Esophagus (tissue), 2 donors: Measurements from ENCODE around the gene ATP9A. TPM values are rescaled to one million over a fixed set of nuclear protein-coding genes. Genes with fewer than 3 reads are reported as not detected.
"Not testable (repeated sequence)": the region's sequence is repeated elsewhere in the genome, so short reads cannot be mapped to it uniquely, and the experiment has no call there.

Experiments used
- H3K27ac ChIP-seq, 2 donors: one replicate each; pipeline ENCODE4 v1.5.1; 2013; ENCODE audit warnings: low read depth in 2 of 2, mild to moderate bottlenecking in 2 of 2, inconsistent platforms in 1 of 2, low read length in 1 of 2, moderate library complexity in 1 of 2
- H3K27me3 ChIP-seq, 2 donors: one replicate each; pipeline ENCODE4 v1.6.1; 2013; ENCODE audit warnings: low read length in 2 of 2, control low read depth in 1 of 2, mild to moderate bottlenecking in 1 of 2; ENCODE audit not compliant: insufficient read depth in 2 of 2, control insufficient read depth in 1 of 2
- H3K36me3 ChIP-seq, 2 donors: one replicate each; pipeline ENCODE4 v1.6.1; 2013; ENCODE audit warnings: low read length in 1 of 2; ENCODE audit not compliant: control insufficient read depth in 2 of 2, insufficient read depth in 2 of 2
- H3K4me1 ChIP-seq, 2 donors: one replicate each; pipeline ENCODE4 v1.6.1; 2013; ENCODE audit warnings: low read length in 1 of 2; ENCODE audit not compliant: control insufficient read depth in 2 of 2, insufficient read depth in 2 of 2
- H3K4me3 ChIP-seq, 2 donors: one replicate each; pipeline ENCODE4 v1.5.1; 2013; ENCODE audit warnings: low read length in 2 of 2, mild to moderate bottlenecking in 2 of 2, low read depth in 1 of 2, moderate library complexity in 1 of 2
- H3K9me3 ChIP-seq, 2 donors: one replicate each; pipeline ENCODE4 v1.6.1; 2013; ENCODE audit warnings: mild to moderate bottlenecking in 2 of 2, low read depth in 1 of 2, low read length in 1 of 2, moderate library complexity in 1 of 2; ENCODE audit not compliant: control insufficient read depth in 2 of 2, insufficient read depth in 1 of 2
- whole genome bisulfite sequencing, 2 donors: extraction: QIAGEN DNeasy Blood & Tissue Kit; methylation state at CpG; one replicate each; pipeline ENCODE4 v1.1.7; 2013; 5-methylcytosine and 5-hydroxymethylcytosine counted together
- polyA plus RNA-seq, 2 donors: library from polyadenylated mRNA; stranded (reverse); fragments of 200-250 nt; gene quantifications; one replicate each; pipeline ENCODE4 v1.2.3, GENCODE V29; 2013
- donor health status: healthy with polysubstance abuse.
- donor health status: Bipolar disorder and iron deficiency.

ATP9A gene
- polyA plus RNA-seq, 2 donors, result 5.0 to 7.5 TPM

- Histone ChIP-seq H3K27me3 (no peaks in the 10 kb centered on the region), H3K4me1 (peaks cover 0 to 3% of the 10 kb centered on the region in 2 donors), H3K27ac (peak overlapping the region in 1 of 2 donors; percentile 26), H3K9me3 (no peaks in the 10 kb centered on the region), H3K4me3 (no peak overlapping the region), H3K36me3 (peaks cover 2 to 7% of the 10 kb centered on the region in 2 donors)
- WGBS, 2 donors, result 84 to 89% methylated on average over 8 of the region's 8 CpGs
These were observed 102.6 kb downstream of the ATP9A start for GRCh38 chr20:51665543-51666118.

DNA sequence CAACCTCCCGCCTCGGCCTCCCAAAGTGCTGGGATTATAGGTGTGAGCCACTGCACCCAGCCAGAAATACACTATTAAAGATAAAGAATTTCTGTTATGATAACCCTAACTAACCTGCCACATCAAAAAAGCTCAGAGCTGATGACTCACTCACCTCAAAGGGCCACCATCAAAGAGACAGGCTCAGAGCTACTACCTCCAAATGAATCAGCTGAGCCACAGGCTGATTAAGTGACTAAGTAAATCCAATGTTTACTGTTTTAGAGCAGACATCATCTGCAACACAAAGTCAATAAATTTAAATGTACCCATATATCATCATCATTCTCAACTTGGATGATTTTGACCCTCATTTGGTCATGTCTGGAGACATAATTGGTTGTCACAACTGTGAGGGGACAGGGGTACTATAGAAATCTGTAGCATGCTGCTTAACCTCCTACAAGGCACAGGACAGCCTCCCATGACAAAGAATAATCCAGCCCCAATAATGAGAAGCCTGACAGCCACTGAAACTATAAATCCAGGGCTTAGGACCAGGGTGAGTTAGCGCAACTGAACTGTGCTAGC, 106.5 kb downstream of the ATP9A start:
- 50 to 52% methylated on average over 3 of the region's 3 CpGs for WGBS, 2 donors
- H3K9me3 ChIP-seq, result no peaks in the 10 kb centered on the region
- H3K4me1 ChIP-seq, result no peaks in the 10 kb centered on the region
- no peaks in the 10 kb centered on the region for H3K27me3 ChIP-seq
- H3K4me3 ChIP-seq, result no peak overlapping the region
- peak overlapping the region; percentile 82 to 93 for H3K27ac ChIP-seq
- H3K36me3 ChIP-seq, result peaks cover 2 to 3% of the 10 kb centered on the region in 2 donors

- peaks cover 2 to 4% of the 10 kb centered on the region in 2 donors for H3K36me3 ChIP-seq
- H3K9me3 ChIP-seq, result no peaks in the 10 kb centered on the region
- peak overlapping the region; percentile 19 to 25 for H3K27ac ChIP-seq
- H3K27me3 ChIP-seq, result no peaks in the 10 kb centered on the region
- WGBS, 2 donors, result 45 to 55% methylated on average over 7 of the region's 7 CpGs
- no peak overlapping the region for H3K4me3 ChIP-seq
- no peaks in the 10 kb centered on the region for H3K4me1 ChIP-seq
These were observed 107.2 kb downstream of the ATP9A start for GRCh38 chr20:51660672-51661608.

DNA sequence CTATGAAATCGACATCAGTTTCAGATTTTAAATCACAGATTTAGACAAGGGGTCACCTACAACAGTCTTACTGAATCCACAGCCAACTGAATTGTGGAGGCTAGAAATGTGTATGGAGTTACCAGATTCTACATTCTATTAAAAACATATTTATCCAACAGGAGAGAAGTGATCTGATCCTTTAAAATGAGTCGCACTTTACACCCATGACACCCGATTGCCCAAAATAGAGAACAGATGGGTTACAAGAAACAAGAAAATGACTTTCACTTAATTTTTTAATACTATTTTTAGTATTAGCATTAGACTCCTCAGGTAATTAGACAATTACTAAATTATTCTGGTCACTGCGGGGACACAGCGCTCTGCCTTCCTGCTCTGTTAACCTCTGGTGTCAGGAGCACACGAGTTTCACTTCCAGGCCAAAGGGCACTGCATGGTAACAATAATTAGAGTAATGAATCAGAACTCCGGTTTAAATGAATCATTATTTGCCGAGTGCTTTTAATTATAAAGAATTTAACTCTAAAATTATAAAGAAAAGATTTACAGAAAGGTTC, 108.6 kb downstream of the ATP9A start:
- Histone ChIP-seq H3K36me3 (peaks cover 2 to 4% of the 10 kb centered on the region in 2 donors), H3K27me3 (no peaks in the 10 kb centered on the region), H3K9me3 (no peaks in the 10 kb centered on the region), H3K27ac (no peak overlapping the region), H3K4me1 (no peaks in the 10 kb centered on the region), H3K4me3 (no peak overlapping the region)
- WGBS, 2 donors, result 81 to 88% methylated on average over 8 of the region's 8 CpGs

DNA sequence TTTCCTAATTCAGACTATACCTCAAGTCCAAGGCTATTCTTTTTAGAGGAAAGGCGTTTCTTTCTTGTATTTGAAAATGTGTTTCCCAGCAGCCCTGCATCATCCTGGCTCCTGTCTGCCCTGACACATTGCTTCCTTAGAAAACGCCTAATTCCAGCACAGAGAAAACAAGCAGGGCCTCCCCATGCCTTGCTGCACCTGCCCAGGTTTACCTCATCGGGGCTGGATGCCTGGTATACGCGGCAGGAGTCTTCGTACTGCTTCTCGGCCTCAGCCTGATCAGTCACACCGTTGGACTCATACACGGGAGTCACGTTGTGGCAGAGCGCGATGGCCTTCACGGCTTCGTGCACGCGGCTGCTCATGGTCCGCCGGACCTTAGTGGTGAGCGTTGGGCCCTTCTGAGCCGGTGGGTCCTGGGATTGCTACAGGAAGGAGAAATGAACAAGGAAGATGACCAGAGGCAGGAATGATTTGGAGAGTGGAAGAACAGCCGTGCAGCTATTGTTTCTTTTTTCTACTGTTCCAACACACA, 111.4 kb downstream of the ATP9A start:
- H3K27ac ChIP-seq, result no peak overlapping the region
- H3K27me3 ChIP-seq, result no peaks in the 10 kb centered on the region
- peaks cover 2 to 4% of the 10 kb centered on the region in 2 donors for H3K36me3 ChIP-seq
- 93% methylated on average over 21 of the region's 21 CpGs for WGBS, 2 donors
- H3K4me1 ChIP-seq, result no peaks in the 10 kb centered on the region
- no peaks in the 10 kb centered on the region for H3K9me3 ChIP-seq
- H3K4me3 ChIP-seq, result no peak overlapping the region

- not testable (repeated sequence) for H3K27ac ChIP-seq, H3K9me3 ChIP-seq, H3K27me3 ChIP-seq, H3K36me3 ChIP-seq, H3K4me1 ChIP-seq, H3K4me3 ChIP-seq
- 88 to 90% methylated on average over 5 of the region's 5 CpGs for WGBS, 2 donors
These were observed 112.1 kb downstream of the ATP9A start for GRCh38 chr20:51656089-51656488.

DNA sequence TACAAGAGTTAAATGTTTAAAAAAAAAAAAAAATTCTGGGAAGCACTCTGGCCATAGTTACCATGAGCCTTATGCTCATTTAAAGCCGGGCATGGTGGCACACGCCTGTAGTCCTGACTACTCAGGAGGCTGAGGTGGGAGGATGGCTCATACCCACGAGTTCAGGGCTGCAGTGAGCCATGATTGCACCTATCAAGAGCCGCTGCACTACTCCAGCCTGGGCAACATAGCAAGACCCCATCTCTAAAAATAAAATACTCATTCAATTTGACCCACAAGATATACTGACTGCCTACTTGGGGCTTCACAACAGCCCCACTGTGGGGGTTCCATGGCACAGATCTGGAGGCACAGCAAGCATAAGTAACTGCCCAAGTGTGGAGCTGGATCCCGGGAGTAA, 113.7 kb downstream of the ATP9A start:
- WGBS, 2 donors, result 79 to 89% methylated on average over 5 of the region's 5 CpGs
- Histone ChIP-seq H3K27me3 (no peaks in the 10 kb centered on the region), H3K4me1 (no peaks in the 10 kb centered on the region), H3K36me3 (peaks cover 2 to 6% of the 10 kb centered on the region in 2 donors), H3K9me3 (no peaks in the 10 kb centered on the region), H3K4me3 (no peak overlapping the region), H3K27ac (no peak overlapping the region)

DNA sequence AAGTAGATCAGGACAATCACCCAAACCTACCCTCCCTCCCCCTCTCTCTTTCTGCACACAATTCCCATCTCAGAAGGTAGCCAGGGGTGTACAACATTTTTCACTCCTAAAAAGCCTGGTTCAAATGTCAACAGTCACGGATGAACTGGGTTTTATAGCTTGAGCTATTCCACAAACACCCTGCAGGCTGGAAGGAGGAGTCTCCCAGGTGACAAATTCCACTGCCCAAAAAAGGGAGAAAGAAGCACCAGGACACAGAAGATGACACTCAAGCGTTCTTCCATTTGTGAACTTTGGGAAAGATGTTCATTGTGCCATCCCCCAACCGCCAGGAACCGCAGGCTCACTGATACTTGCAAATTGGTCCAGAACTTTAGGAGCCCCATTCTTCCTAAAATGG, 114.1 kb downstream of the ATP9A start:
- Histone ChIP-seq H3K27ac (no peak overlapping the region), H3K9me3 (no peaks in the 10 kb centered on the region), H3K4me3 (no peak overlapping the region), H3K27me3 (no peaks in the 10 kb centered on the region), H3K4me1 (no peaks in the 10 kb centered on the region), H3K36me3 (peaks cover 6 to 9% of the 10 kb centered on the region in 2 donors)
- 86 to 92% methylated on average over 4 of the region's 4 CpGs for WGBS, 2 donors

DNA sequence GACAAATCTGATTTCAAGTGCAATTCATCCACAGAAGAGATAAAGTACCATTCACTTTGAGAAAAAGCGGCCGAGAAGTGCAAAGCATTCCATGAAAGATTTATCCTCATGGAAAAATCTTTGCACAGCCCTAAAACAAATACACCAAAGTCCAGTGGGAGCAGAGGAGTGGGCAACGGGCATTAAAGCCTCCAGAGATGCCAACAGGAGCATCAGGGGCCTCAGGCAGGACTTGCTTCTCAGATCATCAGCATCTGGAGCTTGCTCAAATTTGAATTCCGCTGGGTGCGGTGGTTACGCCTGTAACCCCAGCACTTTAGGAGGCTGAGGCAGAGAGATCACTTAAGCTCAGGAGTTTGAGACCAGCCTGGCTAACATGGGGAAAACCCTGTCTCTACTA, 115.0 kb downstream of the ATP9A start:
- 84 to 90% methylated on average over 6 of the region's 6 CpGs for WGBS, 2 donors
- H3K4me1 ChIP-seq, result no peaks in the 10 kb centered on the region
- no peaks in the 10 kb centered on the region for H3K9me3 ChIP-seq
- no peaks in the 10 kb centered on the region for H3K27me3 ChIP-seq
- H3K4me3 ChIP-seq, result no peak overlapping the region
- peaks cover 9 to 10% of the 10 kb centered on the region in 2 donors for H3K36me3 ChIP-seq
- no peak overlapping the region for H3K27ac ChIP-seq
